GM23338 (cell line): Measurements from ENCODE around the gene ANKRD40CL.

ENCODE experiments used
- CTCF ChIP-seq, 2 experiments: fragments of 200-600 bp in 1 of 2; sonication (generic) in 1 of 2; conservative IDR thresholded peaks; 2 replicates each; pipeline versions ENCODE4 v1.5.1 to v1.6.1; 2016 to 2017; ENCODE audit warnings: antibody characterized with exemption in 2 of 2, low read depth in 2 of 2, mild to moderate bottlenecking in 2 of 2, moderate library complexity in 1 of 2
- EZH2 ChIP-seq: fragments of 200-600 bp; sonication (generic); IDR thresholded peaks from one replicate; pipeline ENCODE4 v1.8.0; 2017; ENCODE audit warnings: antibody characterized with exemption, mild to moderate bottlenecking, low read depth; ENCODE audit not compliant: unreplicated experiment
- EZH2phosphoT487 ChIP-seq: fragments of 200-600 bp; sonication (generic); IDR thresholded peaks from one replicate; pipeline ENCODE4 v1.8.1; 2018; ENCODE audit warnings: antibody characterized with exemption; ENCODE audit not compliant: unreplicated experiment

- TF ChIP-seq CTCF (conservative IDR thresholded peaks at IDR 0.05; ENCODE audit: low read depth in 2 of 2) = no peak
- no peak for TF ChIP-seq EZH2phosphoT487
- TF ChIP-seq EZH2 = no peak
Measured at GRCh38 chr17:50785126-50785525, 17.8 kb upstream of the ANKRD40CL start.
